22Rv1 (cell line): Measurements from ENCODE around the gene GLS2.
"Not testable (repeated sequence)": the region's sequence is repeated elsewhere in the genome, so short reads cannot be mapped to it uniquely, and the experiment has no call there.

Experiments used
- H3K27ac ChIP-seq: fragments of 450-650 bp; 2 replicates; pipeline ENCODE4 v1.5.1; 2017
- CTCF ChIP-seq: fragments of 450-650 bp; IDR thresholded peaks from 2 replicates; pipeline ENCODE4 v1.5.1; 2017; ENCODE audit warnings: mild to moderate bottlenecking
- ZFX ChIP-seq: fragments of 450-650 bp; IDR thresholded peaks from 2 replicates; pipeline ENCODE4 v1.6.1; 2017; ENCODE audit warnings: antibody characterized with exemption, borderline replicate concordance

Gene GLS2

GRCh38 chr12:56510786-56511185, 22.8 kb upstream of the GLS2 start:
- no peak for TF ChIP-seq ZFX
- no peak for TF ChIP-seq CTCF
- H3K27ac ChIP-seq, result no peak overlapping the region

GRCh38 chr12:56499879-56500278, 11.9 kb upstream of the GLS2 start:
- H3K27ac ChIP-seq, result not testable (repeated sequence)

- H3K27ac ChIP-seq, result not testable (repeated sequence)
Observed at GRCh38 chr12:56499452-56499851, 11.5 kb upstream of the GLS2 start.

GRCh38 chr12:56498126-56498902, 10.4 kb upstream of the GLS2 start:
- H3K27ac ChIP-seq, result not testable (repeated sequence)

- peak; percentile 76 for TF ChIP-seq CTCF
- not testable (repeated sequence) for H3K27ac ChIP-seq
Observed at GRCh38 chr12:56496704-56497103, 8.7 kb upstream of the GLS2 start.

- not testable (repeated sequence) for H3K27ac ChIP-seq
Observed at GRCh38 chr12:56494481-56494880, 6.5 kb upstream of the GLS2 start.

GRCh38 chr12:56494106-56494415, 6.1 kb upstream of the GLS2 start:
- not testable (repeated sequence) for H3K27ac ChIP-seq

- H3K27ac ChIP-seq, result not testable (repeated sequence)
Observed at GRCh38 chr12:56493409-56494105, 5.6 kb upstream of the GLS2 start.

GRCh38 chr12:56490360-56490759, 2.4 kb upstream of the GLS2 start:
- TF ChIP-seq CTCF, result no peak
- TF ChIP-seq ZFX, result no peak
- no peak overlapping the region for H3K27ac ChIP-seq

GRCh38 chr12:56487448-56488040, 417 bp downstream of the GLS2 start:
- TF ChIP-seq ZFX (no peak), CTCF (no peak)
- peak overlapping the region; percentile 78 for H3K27ac ChIP-seq
